HepG2 (cell line): ENCODE results near the gene PTPRE. TPM values are rescaled to one million over a fixed set of nuclear protein-coding genes. Genes with fewer than 3 reads are reported as not detected.

Experiments
- ATAC-seq: fragments of 200-7000 bp; cut with Tn5 transposase; 3 replicates; pipeline ENCODE4 v1.9.1; 2020; ENCODE audit warnings: mild to moderate bottlenecking, moderate library complexity
- BruUV-seq: library from RNA; stranded (reverse); fragments of 400-500 nt; replicated peaks from 2 replicates; lab custom pipeline; 2021; lab: Mats Ljungman, UMichigan
- CTCF ChIA-PET: fragments of 300-600 bp; formaldehyde crosslinking; extraction: SDS; loops from one replicate; lab custom pipeline; 2021; ENCODE audit warnings: low total read pairs, inconsistent platforms, low intra/inter-chr PET ratio; lab: Yijun Ruan, JAX
- POLR2A ChIA-PET: fragments of 350-600 bp; sonication (Branson Sonifier 250); formaldehyde crosslinking; loops from one replicate; lab custom pipeline; 2020; ENCODE audit warnings: antibody characterized with exemption, inconsistent platforms; lab: Yijun Ruan, JAX
- DNase-seq: peaks from one replicate; pipeline ENCODE4 v3.0.0-alpha.2; 2015; ENCODE audit warnings: low spot score
- FAIRE-seq: peaks from 3 replicates; lab custom pipeline; 2011; peaks lifted over from hg19 to GRCh38; lab: Jason Lieb, UNC
- H2AFZ ChIP-seq: one replicate; pipeline ENCODE4 v1.6.1; 2011; ENCODE audit warnings: low read length, inconsistent platforms
- H3K27ac ChIP-seq: fragments of 300-600 bp; 3 replicates; pipeline ENCODE4 v1.8.0; 2011; ENCODE audit warnings: mixed run types, mild to moderate bottlenecking, mixed read lengths, low read length, inconsistent platforms; ENCODE audit not compliant: insufficient read depth; ENCODE audit errors: extremely low read length
- H3K27me3 ChIP-seq, 2 experiments: fragments of 200-600 bp in 1 of 2; 2 replicates in 1 of 2; 3 replicates in 1 of 2; pipeline versions ENCODE4 v1.6.0 to v1.8.0; 2011; ENCODE audit warnings: low read length in 2 of 2, mild to moderate bottlenecking in 2 of 2, moderate library complexity in 2 of 2, inconsistent platforms in 1 of 2; ENCODE audit not compliant: insufficient read depth in 2 of 2, control insufficient read depth in 1 of 2
- H3K36me3 ChIP-seq, 2 experiments: fragments of 200-600 bp in 1 of 2; replicated peaks in 1 of 2; 2 replicates in 1 of 2; 3 replicates in 1 of 2; pipeline versions ENCODE4 v1.5.1 to v1.8.0; 2011; ENCODE audit warnings: low read length in 2 of 2, inconsistent platforms in 1 of 2; ENCODE audit not compliant: insufficient read depth in 2 of 2, control insufficient read depth in 1 of 2
- H3K4me1 ChIP-seq: 2 replicates; pipeline ENCODE4 v1.5.1; 2012; ENCODE audit warnings: low read length, inconsistent platforms; ENCODE audit not compliant: insufficient read depth
- H3K4me2 ChIP-seq: 2 replicates; pipeline ENCODE4 v1.6.0; 2011; ENCODE audit warnings: low read depth, low read length, inconsistent platforms
- H3K4me3 ChIP-seq, 3 experiments: fragments of 200-600 bp in 1 of 3; sonication (generic), shearing (Covaris generic) in 1 of 3; replicated peaks in 1 of 3; 2 replicates each; pipeline ENCODE4 v1.5.1; 2011 to 2016; ENCODE audit warnings: low read length in 3 of 3, inconsistent platforms in 2 of 3, low read depth in 2 of 3, mild to moderate bottlenecking in 2 of 3, control low read depth in 1 of 3, mixed read lengths in 1 of 3; ENCODE audit not compliant: insufficient read depth in 1 of 3
- H3K79me2 ChIP-seq: one replicate; pipeline ENCODE4 v1.6.1; 2011; ENCODE audit warnings: low read length, inconsistent platforms; ENCODE audit not compliant: insufficient read depth
- H3K9ac ChIP-seq: 2 replicates; pipeline ENCODE4 v1.6.0; 2011; ENCODE audit warnings: mild to moderate bottlenecking, low read depth, low read length, inconsistent platforms; ENCODE audit not compliant: insufficient read depth
- H3K9me3 ChIP-seq: 2 replicates; pipeline ENCODE4 v1.5.1; 2012; ENCODE audit warnings: mild to moderate bottlenecking, low read length
- H4K20me1 ChIP-seq: 2 replicates; pipeline ENCODE4 v1.6.0; 2011; ENCODE audit warnings: inconsistent platforms, mild to moderate bottlenecking, low read length, moderate library complexity; ENCODE audit not compliant: insufficient read depth
- BHLHE40 ChIP-seq: IDR thresholded peaks from 2 replicates; pipeline ENCODE4 v1.6.1; 2011; ENCODE audit warnings: low read length, improper control_type of control experiment
- CC2D1A ChIP-seq: sonication (generic); formaldehyde crosslinking; IDR thresholded peaks from 2 replicates; pipeline ENCODE4 v1.8.1; 2023; ENCODE audit warnings: mild to moderate bottlenecking, missing genetic modification reagents
- FOXA3 ChIP-seq: IDR thresholded peaks from 2 replicates; pipeline ENCODE4 v1.6.1; 2016; ENCODE audit warnings: missing genetic modification reagents, missing compliant biosample characterization
- FUBP1 ChIP-seq: sonication (generic); formaldehyde crosslinking; IDR thresholded peaks from 2 replicates; pipeline ENCODE4 v1.5.1; 2020; ENCODE audit warnings: missing genetic modification reagents, mild to moderate bottlenecking, borderline replicate concordance
- HMG20A ChIP-seq: IDR thresholded peaks from 2 replicates; pipeline ENCODE4 v1.6.1; 2016; ENCODE audit warnings: borderline replicate concordance
- MTERF4 ChIP-seq: sonication (generic); formaldehyde crosslinking; IDR thresholded peaks from 2 replicates; pipeline ENCODE4 v1.8.0; 2023; ENCODE audit warnings: mild to moderate bottlenecking, missing genetic modification reagents
- NRL ChIP-seq: sonication (generic); formaldehyde crosslinking; IDR thresholded peaks from 2 replicates; pipeline ENCODE4 v1.5.0; 2020; ENCODE audit warnings: missing genetic modification reagents, mild to moderate bottlenecking, moderate library complexity, borderline replicate concordance
- RCOR2 ChIP-seq: IDR thresholded peaks from 2 replicates; pipeline ENCODE4 v1.6.1; 2016; ENCODE audit warnings: missing biosample characterization, missing genetic modification reagents
- SMAD9 ChIP-seq: sonication (generic); formaldehyde crosslinking; IDR thresholded peaks from 2 replicates; pipeline ENCODE4 v1.5.1; 2020; ENCODE audit warnings: mild to moderate bottlenecking, missing genetic modification reagents
- STAT6 ChIP-seq: sonication (generic); formaldehyde crosslinking; IDR thresholded peaks from 2 replicates; pipeline ENCODE4 v1.4.0; 2020; ENCODE audit warnings: missing genetic modification reagents, mild to moderate bottlenecking, borderline replicate concordance
- ZBTB2 ChIP-seq: sonication (generic); formaldehyde crosslinking; IDR thresholded peaks from 2 replicates; pipeline ENCODE4 v1.8.0; 2022; ENCODE audit warnings: low read depth, missing genetic modification reagents
- ZFAT ChIP-seq: sonication (generic); formaldehyde crosslinking; conservative IDR thresholded peaks from 2 replicates; pipeline ENCODE4 v1.8.1; 2023; ENCODE audit warnings: missing genetic modification reagents, inconsistent platforms
- ZFX ChIP-seq: sonication (generic); formaldehyde crosslinking; IDR thresholded peaks from 2 replicates; pipeline ENCODE4 v1.4.0; 2020; ENCODE audit warnings: mild to moderate bottlenecking, low read depth, missing genetic modification reagents, moderate library complexity
- ZNF292 ChIP-seq: sonication (generic); formaldehyde crosslinking; IDR thresholded peaks from 2 replicates; pipeline ENCODE4 v1.8.1; 2022; ENCODE audit warnings: mild to moderate bottlenecking, low read depth, missing genetic modification reagents, borderline replicate concordance
- ZNF513 ChIP-seq: sonication (generic); formaldehyde crosslinking; conservative IDR thresholded peaks from 2 replicates; pipeline ENCODE4 v1.5.0; 2020; ENCODE audit warnings: missing genetic modification reagents
- WGBS: methylation state at CpG from one replicate; pipeline ENCODE4 v1.1.6; 2017; ENCODE audit warnings: low lambda C conversion rate; 5-methylcytosine and 5-hydroxymethylcytosine counted together
- in situ Hi-C: cut with HindIII; loops from 2 replicates; pipeline ENCODE4 v1.10.0; 2017; ENCODE audit warnings: low pct_unique_long_range_greater_than_20kb; ENCODE audit not compliant: extremely low pct_ligation_motif_present
- intact Hi-C: fragments of 100-400 bp; cut with micrococcal nuclease; formaldehyde crosslinking; loops from one replicate; pipeline ENCODE4 v1.10.0; 2022; ENCODE audit not compliant: unreplicated experiment
- polyA plus RNA-seq, 8 experiments: library from polyadenylated mRNA; depleted of rRNA in 3 of 8; stranded (reverse) in 7 of 8; unstranded in 1 of 8; fragments of >200 nt; fragmentation: Illumina TruSeq in 4 of 8; extraction: Trizol in 4 of 8; gene quantifications; 2 replicates each; pipeline versions ENCODE4 v1.2.1 to v1.2.3, GENCODE V29; 2011 to 2016; ENCODE audit warnings: low read depth in 4 of 8, missing spikeins in 1 of 8, mixed read lengths in 1 of 8; ENCODE audit not compliant: insufficient read depth in 1 of 8
- total RNA-seq, 5 experiments: library from RNA; depleted of rRNA; stranded (reverse); fragments of >200 nt; fragmentation: Illumina TruSeq; extraction: Trizol; gene quantifications; 2 replicates each; pipeline ENCODE4 v1.2.3, GENCODE V29; 2016; ENCODE audit warnings: low read depth in 1 of 5

Gene PTPRE
- total and polyA plus RNA-seq, 2 of the 13 experiments (the other 11 are each of a cell fraction or from before 2014, with no cell fraction given), result 0.01 to 0.02 TPM

- FAIRE-seq, result no peak
- TF ChIP-seq BHLHE40, result peak; percentile 45
- TF ChIP-seq ZNF292 (CRISPR knock-in tag), result no peak
- TF ChIP-seq ZFAT (CRISPR knock-in tag), result no peak
- no peak for TF ChIP-seq HMG20A (CRISPR knock-in tag)
- TF ChIP-seq SMAD9 (CRISPR knock-in tag), result no peak
- no peak for TF ChIP-seq ZNF513 (CRISPR knock-in tag)
- no peak for TF ChIP-seq MTERF4
- TF ChIP-seq NRL, result no peak
- no peak for TF ChIP-seq FUBP1 (CRISPR knock-in tag)
- no peak for TF ChIP-seq RCOR2 (CRISPR knock-in tag)
- TF ChIP-seq CC2D1A (CRISPR knock-in tag), result no peak
- TF ChIP-seq ZFX, result no peak
- TF ChIP-seq FOXA3, result no peak
- TF ChIP-seq STAT6 (CRISPR knock-in tag), result no peak
- TF ChIP-seq ZBTB2 (CRISPR knock-in tag), result no peak
These were observed 141.3 kb downstream of the PTPRE start for GRCh38 chr10:128047991-128048818.

More at GRCh38 chr10:128047991-128048818, 141.3 kb downstream of the PTPRE start:
- no TSS peak for BruUV-seq
- ChIA-PET CTCF (no interaction called here), POLR2A (no interaction called here)
- peak; percentile 45 for DNase-seq
- Histone ChIP-seq H3K4me2 (0 out of 2 replicates have a peak overlapping the region, but pooled peaks have one; percentile 14), H3K9ac (no peak overlapping the region), H3K27ac (no peak overlapping the region), H3K4me3 (no peak overlapping the region), H3K4me1 (peaks cover 13% of the 10 kb centered on the region), H3K36me3 (no peaks in the 10 kb centered on the region), H4K20me1 (no peaks in the 10 kb centered on the region), H3K9me3 (no peaks in the 10 kb centered on the region), H3K27me3 (peaks cover 6 to 49% of the 10 kb centered on the region in 2 experiments; a peak in 4 of 5 replicates), H2AFZ (no peak overlapping the region), H3K79me2 (no peaks in the 10 kb centered on the region)
- ATAC-seq, result peak; percentile 41; the same call in 2 of the 3 replicates
- 29% methylated on average over 21 of the region's 21 CpGs for WGBS
- intact Hi-C loops, result no loop called here
- in situ Hi-C loops, result no loop called here
